Umbilical cord (tissue), 2 donors: Measurements from ENCODE around the gene VSIR. TPM values are rescaled to one million over a fixed set of nuclear protein-coding genes. Genes with fewer than 3 reads are reported as not detected.

Experiments
- DNase-seq: peaks from one replicate; pipeline ENCODE4 v3.0.0-alpha.2; 2015; ENCODE audit warnings: low spot score
- total RNA-seq: library from RNA; depleted of rRNA; stranded (reverse); fragments of >200 nt; gene quantifications from one replicate; pipeline ENCODE4 v1.2.3, GENCODE V29; 2014; ENCODE audit warnings: low replicate concordance; ENCODE audit not compliant: insufficient read depth

VSIR gene
- total RNA-seq = 19.0 TPM

GRCh38 chr10:71773221-71773971 lies at the start of gene VSIR:
TSS of gene VSIR (minus strand) at chr10:71773520. CDS start at chr10:71773439, 81 bp downstream.
- peak; percentile 90 for DNase-seq

DNA sequence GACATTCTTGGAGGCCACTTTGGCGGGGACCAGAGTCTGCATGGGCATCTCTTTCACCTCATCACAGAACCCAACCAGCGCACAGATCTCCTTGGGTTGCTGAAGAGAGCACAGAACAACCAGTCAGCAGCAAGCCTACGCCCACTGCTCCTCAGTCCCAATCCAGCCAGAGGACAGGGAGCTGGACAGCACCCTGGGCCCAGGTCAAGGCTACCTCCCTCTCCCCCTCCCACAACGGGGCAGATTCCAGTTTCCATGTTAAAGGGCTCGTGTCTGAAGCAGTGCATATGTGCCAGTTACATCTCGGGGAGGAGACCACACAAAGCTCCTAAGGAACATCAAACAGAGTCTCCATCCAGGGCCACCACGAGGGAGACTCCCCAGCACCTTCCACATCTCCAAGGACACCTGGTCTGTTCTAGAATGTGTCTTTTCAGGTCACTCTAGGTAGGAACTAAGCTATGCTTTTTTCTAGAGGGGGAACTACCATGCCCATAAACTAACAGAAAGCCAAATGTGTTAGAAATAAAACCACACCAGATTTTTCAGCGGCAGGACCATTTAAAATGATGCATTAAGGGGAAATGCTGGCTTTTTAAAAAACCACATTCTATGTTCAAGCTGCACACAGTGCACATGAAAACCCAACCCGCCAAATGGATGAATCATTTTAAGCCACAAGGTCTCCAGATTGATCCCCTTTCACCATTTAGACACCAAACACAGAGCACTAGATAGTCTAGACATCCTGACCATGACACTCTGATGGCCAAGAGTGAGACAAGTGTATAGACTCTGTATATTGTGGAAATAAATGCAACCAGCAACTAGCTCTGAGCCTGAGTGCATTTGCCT lies 48.8 kb upstream of the VSIR start:
- DNase-seq = no peak

- DNase-seq = no peak
Measured at GRCh38 chr10:71820966-71821365, 47.6 kb upstream of the VSIR start.

- DNase-seq = no peak
Measured at GRCh38 chr10:71819985-71820384, 46.7 kb upstream of the VSIR start.

GRCh38 chr10:71819441-71819861 lies 46.1 kb upstream of the VSIR start:
- no peak for DNase-seq

DNA sequence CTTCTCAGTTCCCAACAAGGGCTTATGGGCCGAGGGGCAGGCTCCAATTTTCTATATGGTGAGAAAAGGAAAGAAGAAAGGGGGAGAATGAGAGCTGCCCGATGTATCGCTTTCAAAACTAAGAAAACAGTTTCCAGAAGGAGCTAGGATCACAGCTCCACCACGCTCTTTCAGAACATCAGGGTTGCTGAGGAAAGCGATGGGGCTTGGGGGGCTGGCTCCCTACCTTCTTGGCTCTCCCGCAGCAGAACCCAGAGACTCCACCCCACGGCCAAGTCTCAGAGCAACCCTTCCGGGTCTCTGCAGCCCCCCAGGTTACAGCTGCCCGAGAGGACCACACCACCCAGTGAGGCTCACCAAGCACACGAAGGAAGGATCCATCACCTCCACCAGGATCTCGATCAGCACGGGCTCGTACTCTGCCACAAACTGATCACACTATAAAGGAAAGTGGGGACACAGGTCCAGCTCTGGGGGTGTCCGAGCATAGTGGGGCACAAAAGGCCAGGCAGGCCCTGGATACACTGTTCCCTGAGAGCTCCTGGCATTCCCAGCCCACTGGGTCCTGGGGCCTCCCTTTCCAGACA lies 45.4 kb upstream of the VSIR start:
- no peak for DNase-seq

- DNase-seq = no peak
Measured at GRCh38 chr10:71817831-71818655, 44.7 kb upstream of the VSIR start.

DNA sequence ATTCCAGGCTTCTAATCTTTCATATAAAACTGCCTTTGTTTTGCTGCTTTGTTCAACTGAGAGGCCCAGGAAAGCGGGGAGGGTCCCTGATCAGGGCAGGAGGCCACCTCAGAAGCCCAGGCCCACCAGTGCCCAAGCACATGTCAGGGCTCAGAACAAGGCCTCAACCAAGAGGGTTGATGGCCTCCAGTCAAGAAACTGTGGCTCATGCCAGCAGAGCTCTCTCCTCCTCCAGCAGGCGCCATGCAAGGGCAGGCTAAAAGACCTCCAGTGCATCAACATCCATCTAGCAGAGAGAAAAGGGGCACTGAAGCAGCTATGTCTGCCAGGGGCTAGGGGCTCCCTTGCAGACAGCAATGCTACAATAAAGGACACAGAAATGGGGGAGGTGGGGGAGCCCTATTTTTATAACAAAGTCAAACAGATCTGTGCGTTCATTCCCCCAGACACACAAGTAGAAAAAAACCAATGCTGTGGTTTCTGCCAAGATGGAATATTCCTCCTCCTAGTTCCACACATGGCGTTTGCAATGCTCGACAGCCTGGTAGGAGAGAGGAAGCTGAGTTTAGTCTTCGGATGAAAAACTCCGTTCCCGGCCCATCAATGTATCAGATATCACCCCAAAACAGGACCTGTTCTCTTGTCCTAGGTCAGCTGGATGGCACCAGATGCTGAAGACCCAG lies 43.8 kb upstream of the VSIR start:
- no peak for DNase-seq

- DNase-seq = no peak
Measured at GRCh38 chr10:71816421-71816851, 43.1 kb upstream of the VSIR start.

DNA sequence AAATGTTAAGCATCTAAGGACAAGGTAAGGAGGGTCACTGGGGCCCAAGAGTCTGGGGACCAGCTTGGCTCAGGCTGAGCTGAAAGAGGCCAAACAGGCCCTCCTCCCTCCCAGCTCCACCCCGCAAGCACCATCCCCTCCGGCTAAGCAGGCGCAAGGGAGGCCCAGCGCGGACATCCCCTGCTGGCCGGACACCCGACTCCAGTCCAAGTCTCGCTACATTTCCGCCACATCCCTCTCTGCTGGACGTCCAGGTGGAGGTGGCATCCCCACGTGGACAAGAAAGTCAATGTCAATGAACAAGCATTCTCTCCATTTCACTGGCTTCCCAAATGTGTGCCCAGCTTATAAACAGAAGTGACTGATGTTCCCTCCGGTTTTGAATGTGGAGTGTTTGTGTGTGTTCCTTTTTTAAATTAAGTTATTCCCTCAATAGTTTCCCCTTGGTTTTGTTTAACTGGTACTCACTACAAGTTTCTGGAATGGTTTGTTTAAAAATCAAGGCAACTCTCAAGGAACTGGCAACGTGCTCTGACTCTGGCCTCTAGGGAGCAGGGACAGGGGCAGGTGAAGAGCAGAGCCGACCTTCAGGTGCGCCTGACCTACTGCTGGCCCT lies 42.3 kb upstream of the VSIR start:
- no peak for DNase-seq

DNA sequence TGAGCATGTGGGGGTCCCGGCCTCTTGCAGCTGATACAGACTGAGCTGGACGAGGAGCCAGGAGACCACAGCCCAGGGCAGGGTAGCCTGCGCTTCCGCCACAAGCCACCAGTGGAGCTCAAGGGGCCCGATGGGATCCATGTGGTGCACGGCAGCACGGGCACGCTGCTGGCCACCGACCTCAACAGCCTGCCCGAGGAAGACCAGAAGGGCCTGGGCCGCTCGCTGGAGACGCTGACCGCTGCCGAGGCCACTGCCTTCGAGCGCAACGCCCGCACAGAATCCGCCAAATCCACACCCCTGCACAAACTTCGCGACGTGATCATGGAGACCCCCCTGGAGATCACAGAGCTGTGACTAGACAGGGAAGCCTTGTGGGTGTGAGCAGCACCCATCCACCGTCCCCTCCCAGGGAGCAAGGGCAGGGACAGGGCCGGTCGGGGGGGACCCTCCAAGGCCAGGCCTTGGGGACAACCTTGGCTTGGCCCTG lies 41.6 kb upstream of the VSIR start:
- no peak for DNase-seq

DNA sequence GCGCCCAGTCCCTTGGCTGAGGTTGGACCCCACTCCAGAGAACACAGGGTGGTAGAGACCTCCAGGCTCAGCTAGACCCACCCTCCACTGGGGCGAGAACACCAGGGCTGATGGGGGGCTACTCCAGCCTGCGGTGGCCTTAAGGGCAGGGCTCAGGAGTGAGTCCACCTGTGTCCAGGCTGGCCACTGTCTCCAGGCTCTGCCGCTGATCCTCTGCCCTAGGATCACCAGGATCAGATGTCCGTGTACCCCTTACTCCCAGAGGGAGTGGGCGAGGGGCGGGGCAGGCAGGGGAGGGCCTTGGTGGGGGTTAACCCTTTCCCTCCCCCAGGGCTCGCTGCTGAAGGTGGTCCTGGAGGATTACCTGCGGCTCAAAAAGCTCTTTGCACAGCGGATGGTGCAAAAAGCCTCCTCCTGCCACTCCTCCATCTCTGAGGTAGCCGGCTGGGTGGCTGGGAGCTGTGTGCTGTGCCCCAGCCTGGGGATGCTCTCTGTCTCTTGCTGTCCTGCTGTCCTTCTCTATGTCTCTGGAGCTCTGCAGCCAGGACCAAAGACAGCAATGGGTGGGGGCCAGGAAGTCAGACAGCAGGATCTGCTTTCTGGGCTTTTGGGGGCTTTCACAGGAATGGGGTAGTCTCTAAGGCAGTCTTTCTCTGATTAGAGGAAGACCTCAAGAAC lies 39.7 kb upstream of the VSIR start:
- DNase-seq = no peak

- peak; percentile 40 for DNase-seq
Measured at GRCh38 chr10:71812016-71812912, 38.9 kb upstream of the VSIR start.

DNA sequence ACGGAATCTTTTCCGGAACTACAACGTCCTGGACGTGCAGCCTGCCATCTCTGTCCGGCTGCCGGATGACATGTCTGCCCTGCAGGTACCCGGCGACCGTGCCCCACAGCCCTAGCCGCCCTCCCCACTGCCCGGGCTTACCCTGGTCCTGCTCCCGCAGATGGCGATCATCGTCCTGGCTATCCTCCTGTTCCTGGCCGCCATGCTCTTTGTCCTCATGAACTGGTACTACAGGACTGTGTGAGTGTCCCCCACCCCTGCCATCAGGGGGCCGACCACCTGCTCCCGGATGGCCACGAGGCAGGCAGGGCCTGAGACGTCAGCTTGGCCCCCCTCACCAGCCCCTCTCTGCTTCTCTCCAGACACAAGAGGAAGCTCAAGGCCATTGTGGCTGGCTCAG lies 38.0 kb upstream of the VSIR start:
- DNase-seq = no peak

GRCh38 chr10:71810048-71810750 lies 36.9 kb upstream of the VSIR start:
- no peak for DNase-seq

GRCh38 chr10:71809628-71810027 lies 36.3 kb upstream of the VSIR start:
- no peak for DNase-seq

GRCh38 chr10:71807557-71808510 lies 34.5 kb upstream of the VSIR start:
- no peak for DNase-seq
